Omental fat pad (tissue), 4 donors: Measurements from ENCODE around the gene ARMC5. TPM values are rescaled to one million over a fixed set of nuclear protein-coding genes. Genes with fewer than 3 reads are reported as not detected.
"Not testable (repeated sequence)": the region's sequence is repeated elsewhere in the genome, so short reads cannot be mapped to it uniquely, and the experiment has no call there.

Source experiments
- ATAC-seq: fragments of 150-250 bp; one replicate; pipeline ENCODE4 v1.9.1; 2016; ENCODE audit warnings: mild to moderate bottlenecking, moderate library complexity; ENCODE audit not compliant: low FRiP score
- DNase-seq: peaks from one replicate; pipeline ENCODE4 v3.0.0-alpha.2; 2019; ENCODE audit warnings: low spot score
- CTCF ChIP-seq, 3 donors: fragments of 450-650 bp; IDR thresholded peaks; one replicate each; pipeline ENCODE4 v1.5.1; 2016 to 2017; ENCODE audit warnings: antibody characterized with exemption in 3 of 3, mild to moderate bottlenecking in 3 of 3, moderate library complexity in 2 of 3
- total RNA-seq, 4 donors: library from RNA; depleted of rRNA; stranded (reverse); fragments of >200 nt; gene quantifications; one replicate each; pipeline ENCODE4 v1.1.0, GENCODE V29; 2016

The ARMC5 gene
- total RNA-seq, 4 donors from 2014 or later: 4.6 to 15.5 (median 10.0) TPM

- DNase-seq: no peak
- no peak for TF ChIP-seq CTCF (IDR thresholded peaks at IDR 0.05)
- no peak for ATAC-seq
Measured at GRCh38 chr16:31435341-31436220, 23.7 kb upstream of the ARMC5 start.

GRCh38 chr16:31436221-31437045 lies 22.9 kb upstream of the ARMC5 start:
- no peak for ATAC-seq
- DNase-seq: no peak
- TF ChIP-seq CTCF (IDR thresholded peaks at IDR 0.05): no peak

- no peak for TF ChIP-seq CTCF (IDR thresholded peaks at IDR 0.05)
- DNase-seq (no peak), ATAC-seq (no peak)
Measured at GRCh38 chr16:31438414-31438813, 20.9 kb upstream of the ARMC5 start.

- not testable (repeated sequence) for DNase-seq, ATAC-seq
Measured at GRCh38 chr16:31439023-31439422, 20.3 kb upstream of the ARMC5 start.

GRCh38 chr16:31439519-31439918 lies 19.8 kb upstream of the ARMC5 start:
- no peak for TF ChIP-seq CTCF (IDR thresholded peaks at IDR 0.05)
- DNase-seq (no peak), ATAC-seq (no peak)

GRCh38 chr16:31440516-31441184 lies 18.7 kb upstream of the ARMC5 start:
- ATAC-seq: no peak
- no peak for TF ChIP-seq CTCF (IDR thresholded peaks at IDR 0.05)
- DNase-seq: no peak

- DNase-seq (no peak), ATAC-seq (no peak)
- no peak for TF ChIP-seq CTCF (IDR thresholded peaks at IDR 0.05)
Measured at GRCh38 chr16:31441956-31442355, 17.3 kb upstream of the ARMC5 start.

- DNase-seq, ATAC-seq: not testable (repeated sequence)
Measured at GRCh38 chr16:31445931-31446330, 13.4 kb upstream of the ARMC5 start.
